Left cardiac atrium (tissue), 4 donors: Measurements from ENCODE around the gene STAC2. TPM values are rescaled to one million over a fixed set of nuclear protein-coding genes. Genes with fewer than 3 reads are reported as not detected.
"Not testable (repeated sequence)": the region's sequence is repeated elsewhere in the genome, so short reads cannot be mapped to it uniquely, and the experiment has no call there.

Experiments used
- ATAC-seq, 2 donors: fragments of 200-7000 bp; cut with Tn5 transposase; one replicate each; pipeline ENCODE4 v1.9.1; 2020; ENCODE audit warnings: mild to moderate bottlenecking in 2 of 2, moderate library complexity in 2 of 2
- DNase-seq: peaks from one replicate; pipeline ENCODE4 v3.0.0-alpha.2; 2020
- intact Hi-C, 2 donors: fragments of 100-400 bp; cut with DNase I; formaldehyde crosslinking; loops; one replicate each; pipeline versions ENCODE4 v1.14.1 to v1.15.1; 2022 to 2023
- long read RNA-seq: library from polyadenylated mRNA; unstranded; transcript quantifications from one replicate; pipeline ENCODE4 v2.0.0, GENCODE V29; 2021
- total RNA-seq, 2 donors: library from RNA; stranded (reverse); fragmentation: NEBNext Ultra II Directional; extraction: Animal tissue kit (Norgen Biotek cat#: 25700); gene quantifications; one replicate each; pipeline ENCODE4 v1.2.1, GENCODE V29; 2021
- donor health status: DM: no; HTN: yes; CAD: no.
- donor health status: DM: no; HTN: yes; CAD: no; lungs with severe emphysema.
- donor health status: DM: yes; HTN: yes; CAD: no.
- donor health status: Dilated cardiomyopathy.

Gene STAC2
- 1 to 10 TPM; 1.4 to 5.9 TPM for total RNA-seq
- long read RNA-seq: 0 reads

- no peak for DNase-seq
- ATAC-seq: peak; percentile 2 to 9
- intact Hi-C loops: no loop called here
Observed at GRCh38 chr17:39225308-39225958, at the start of gene STAC2. STAC2 (minus strand) TSS chr17:39225945; CDS start chr17:39225502, 443 bp downstream.

GRCh38 chr17:39271546-39271945 lies 45.8 kb upstream of the STAC2 start:
- ATAC-seq (peak in 1 of 2 donors; percentile 63), DNase-seq (no peak)
- intact Hi-C loops: no loop called here

GRCh38 chr17:39270923-39271322 lies 45.2 kb upstream of the STAC2 start:
- ATAC-seq (no peak), DNase-seq (no peak)
- intact Hi-C loops: no loop called here

GRCh38 chr17:39264119-39264518 lies 38.4 kb upstream of the STAC2 start:
- DNase-seq: peak; percentile 73
- intact Hi-C loops: no loop called here
- ATAC-seq: peak; percentile 86 to 87

- no peak for DNase-seq
- no peak for ATAC-seq
- intact Hi-C loops: no loop called here
Observed at GRCh38 chr17:39261286-39261685, 35.5 kb upstream of the STAC2 start.

GRCh38 chr17:39252788-39253460 lies 27.2 kb upstream of the STAC2 start:
- ATAC-seq: no peak
- DNase-seq: no peak
- intact Hi-C loops: no loop called here

GRCh38 chr17:39251997-39252396 lies 26.3 kb upstream of the STAC2 start:
- ATAC-seq (no peak), DNase-seq (no peak)
- intact Hi-C loops: no loop called here

- DNase-seq, intact Hi-C loops, ATAC-seq: not testable (repeated sequence)
Observed at GRCh38 chr17:39250076-39250475, 24.3 kb upstream of the STAC2 start.

- DNase-seq: no peak
- intact Hi-C loops: no loop called here
- no peak for ATAC-seq
Observed at GRCh38 chr17:39246274-39246673, 20.5 kb upstream of the STAC2 start.

- intact Hi-C loops: loop anchor here in 1 of 2 donors (5.0 kb wide), 2 partner anchors 38 to 263 kb away; no protein-coding TSS in a partner anchor
- peak; percentile 86 for DNase-seq
- peak; percentile 89 to 91 for ATAC-seq
Observed at GRCh38 chr17:39244600-39245570, 19.1 kb upstream of the STAC2 start.

GRCh38 chr17:39244016-39244599 lies 18.4 kb upstream of the STAC2 start:
- DNase-seq: no peak
- ATAC-seq: peak in 1 of 2 donors; percentile 6
- intact Hi-C loops: loop anchor here in 1 of 2 donors (5.0 kb wide), 2 partner anchors 37 to 262 kb away; no protein-coding TSS in a partner anchor

GRCh38 chr17:39243155-39243554 lies 17.4 kb upstream of the STAC2 start:
- intact Hi-C loops: loop anchor here in 1 of 2 donors (5.0 kb wide), 2 partner anchors 36 to 261 kb away; no protein-coding TSS in a partner anchor
- DNase-seq (no peak), ATAC-seq (no peak)

- ATAC-seq (no peak), DNase-seq (no peak)
- intact Hi-C loops: loop anchor here in 1 of 2 donors (5.0 kb wide), 2 partner anchors 33 to 258 kb away; no protein-coding TSS in a partner anchor
Observed at GRCh38 chr17:39240631-39241030, 14.9 kb upstream of the STAC2 start.

- peak; percentile 45 for DNase-seq
- peak in 1 of 2 donors; percentile 16 for ATAC-seq
- intact Hi-C loops: loop anchor here in 1 of 2 donors (5.0 kb wide), 2 partner anchors 32 to 257 kb away; no protein-coding TSS in a partner anchor
Observed at GRCh38 chr17:39239640-39240314, 14.0 kb upstream of the STAC2 start.

GRCh38 chr17:39238311-39238972 lies 12.7 kb upstream of the STAC2 start:
- intact Hi-C loops: no loop called here
- peak; percentile 67 to 77 for ATAC-seq

GRCh38 chr17:39237586-39237985 lies 11.8 kb upstream of the STAC2 start:
- ATAC-seq: no peak
- no peak for DNase-seq
- intact Hi-C loops: no loop called here

More at GRCh38 chr17:39238311-39238972, 12.7 kb upstream of the STAC2 start:
- DNase-seq: peak; percentile 52

GRCh38 chr17:39236981-39237441 lies 11.3 kb upstream of the STAC2 start:
- ATAC-seq (no peak), DNase-seq (no peak)
- intact Hi-C loops: no loop called here
